Measurements from ENCODE around the gene LYRM9.
"Not testable (repeated sequence)": the region's sequence is repeated elsewhere in the genome, so short reads cannot be mapped to it uniquely, and the experiment has no call there.

GRCh38 chr17:27846808-27847307 is 46.3 kb downstream of the LYRM9 start:
- TF ChIP-seq RAD21 (conservative IDR thresholded peaks at IDR 0.05); EZH2 (IDR thresholded peaks at IDR 0.05; ENCODE audit: borderline replicate concordance, insufficient read depth, low read length, poor library complexity, severe bottlenecking); POLR2AphosphoS5 (IDR thresholded peaks at IDR 0.05); CTCF (IDR thresholded peaks at IDR 0.05; ENCODE audit: poor library complexity, severe bottlenecking); EP300 (conservative IDR thresholded peaks at IDR 0.05; ENCODE audit: poor library complexity, severe bottlenecking); MXI1 (conservative IDR thresholded peaks at IDR 0.05; ENCODE audit: poor library complexity, severe bottlenecking); SMC3 (conservative IDR thresholded peaks at IDR 0.05; ENCODE audit: poor library complexity); REST (IDR thresholded peaks at IDR 0.05; ENCODE audit: borderline replicate concordance); TAF1 (IDR thresholded peaks at IDR 0.05; ENCODE audit: low read depth): not testable (repeated sequence)
